GM19193 (cell line): Measurements from ENCODE around the gene NATD1.

Experiments used
- POLR2A ChIP-seq: IDR thresholded peaks from 4 replicates; pipeline ENCODE4 v1.6.1; 2011; ENCODE audit not compliant: insufficient read depth, insufficient read length; ENCODE audit errors: extremely low read depth

The NATD1 gene, protein sequence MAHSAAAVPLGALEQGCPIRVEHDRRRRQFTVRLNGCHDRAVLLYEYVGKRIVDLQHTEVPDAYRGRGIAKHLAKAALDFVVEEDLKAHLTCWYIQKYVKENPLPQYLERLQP

DNA sequence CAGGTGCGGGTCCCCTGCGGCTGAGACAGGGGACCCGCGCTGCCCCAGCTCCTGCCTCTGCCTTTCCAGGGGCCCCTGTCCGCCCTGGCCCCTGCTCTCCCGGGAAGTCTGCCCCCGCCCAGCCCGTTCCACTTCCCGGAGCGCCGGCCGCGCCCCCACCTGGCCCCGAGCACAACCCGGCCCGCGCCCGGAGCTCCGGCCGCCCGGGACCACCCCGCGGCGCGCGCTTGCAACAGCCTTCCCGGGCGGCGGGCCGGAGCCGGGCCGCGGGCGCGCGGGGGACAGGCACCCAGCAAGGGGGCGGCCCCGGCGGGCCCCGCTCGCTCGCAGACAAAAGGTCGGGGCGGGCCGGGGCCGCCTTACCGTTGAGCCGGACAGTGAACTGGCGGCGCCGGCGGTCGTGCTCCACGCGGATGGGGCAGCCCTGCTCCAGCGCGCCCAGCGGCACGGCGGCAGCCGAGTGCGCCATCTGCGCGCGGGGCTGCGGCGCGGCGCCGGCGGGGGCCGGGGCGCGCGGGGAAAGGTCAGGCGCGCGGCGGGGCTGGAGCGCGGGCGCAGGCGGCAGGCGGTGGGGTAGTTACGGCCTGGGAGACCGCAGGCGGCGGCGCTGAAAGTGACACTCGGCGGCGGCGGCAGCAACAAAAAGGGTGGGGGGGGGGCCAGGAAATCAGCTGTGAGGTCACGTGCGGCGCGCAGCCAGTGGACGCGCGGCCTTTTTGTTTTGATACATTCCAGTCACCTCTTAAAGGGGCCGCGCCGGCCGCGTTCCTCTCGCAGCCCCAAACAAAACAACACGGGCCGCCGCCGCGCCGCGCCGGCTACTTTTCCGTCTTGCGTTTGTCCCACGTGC is at the start of gene NATD1:
Gene NATD1 (minus strand): TSS at position 615 of the 850 bp plus-strand sequence. CDS start 146 bp downstream, at position 469.
- TF ChIP-seq POLR2A: peak; percentile 49

DNA sequence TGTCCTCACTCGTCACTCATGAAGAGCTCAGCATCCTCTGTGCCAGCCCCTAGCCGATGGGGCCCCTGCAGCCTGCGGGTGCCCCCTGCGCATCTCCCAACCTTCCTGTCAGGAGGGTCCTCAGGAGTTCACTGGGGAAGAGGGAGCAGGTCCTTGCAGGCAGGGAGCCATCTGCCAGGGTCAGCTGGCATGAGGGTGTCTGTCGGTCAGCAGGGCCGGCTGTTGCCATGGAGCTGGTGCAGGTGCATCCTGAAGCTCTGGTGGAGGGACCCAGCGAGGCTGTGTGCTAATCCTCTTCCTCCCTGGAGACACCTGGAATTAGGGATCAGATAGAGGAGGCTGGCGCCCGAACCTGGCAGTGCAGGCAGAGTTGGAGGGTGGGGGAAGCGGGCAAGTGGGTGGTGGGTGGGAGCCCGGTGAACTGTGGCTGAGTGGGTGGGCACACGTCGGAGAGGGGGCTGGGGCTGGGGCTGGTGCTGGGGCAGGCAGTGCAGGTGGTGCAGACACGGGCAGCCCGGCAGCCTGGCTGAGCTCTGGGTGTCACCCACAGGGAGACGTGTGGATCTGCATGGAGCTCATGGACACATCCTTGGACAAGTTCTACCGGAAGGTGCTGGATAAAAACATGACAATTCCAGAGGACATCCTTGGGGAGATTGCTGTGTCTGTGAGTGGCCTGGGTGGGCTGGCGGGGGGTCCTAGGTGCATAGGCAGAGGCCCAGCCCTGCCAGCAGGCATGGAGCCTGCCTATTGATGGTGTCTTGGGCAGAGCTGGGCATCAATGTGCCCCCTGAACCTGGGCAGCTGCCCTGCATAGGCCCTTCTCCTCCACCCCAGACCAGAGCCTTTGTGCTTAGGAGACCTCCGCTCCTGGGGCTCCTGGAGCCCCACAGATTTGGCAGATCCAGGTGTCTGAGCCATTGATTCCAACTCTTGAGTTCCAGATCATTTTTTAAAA is 48.7 kb upstream of the NATD1 start:
- no peak for TF ChIP-seq POLR2A

DNA sequence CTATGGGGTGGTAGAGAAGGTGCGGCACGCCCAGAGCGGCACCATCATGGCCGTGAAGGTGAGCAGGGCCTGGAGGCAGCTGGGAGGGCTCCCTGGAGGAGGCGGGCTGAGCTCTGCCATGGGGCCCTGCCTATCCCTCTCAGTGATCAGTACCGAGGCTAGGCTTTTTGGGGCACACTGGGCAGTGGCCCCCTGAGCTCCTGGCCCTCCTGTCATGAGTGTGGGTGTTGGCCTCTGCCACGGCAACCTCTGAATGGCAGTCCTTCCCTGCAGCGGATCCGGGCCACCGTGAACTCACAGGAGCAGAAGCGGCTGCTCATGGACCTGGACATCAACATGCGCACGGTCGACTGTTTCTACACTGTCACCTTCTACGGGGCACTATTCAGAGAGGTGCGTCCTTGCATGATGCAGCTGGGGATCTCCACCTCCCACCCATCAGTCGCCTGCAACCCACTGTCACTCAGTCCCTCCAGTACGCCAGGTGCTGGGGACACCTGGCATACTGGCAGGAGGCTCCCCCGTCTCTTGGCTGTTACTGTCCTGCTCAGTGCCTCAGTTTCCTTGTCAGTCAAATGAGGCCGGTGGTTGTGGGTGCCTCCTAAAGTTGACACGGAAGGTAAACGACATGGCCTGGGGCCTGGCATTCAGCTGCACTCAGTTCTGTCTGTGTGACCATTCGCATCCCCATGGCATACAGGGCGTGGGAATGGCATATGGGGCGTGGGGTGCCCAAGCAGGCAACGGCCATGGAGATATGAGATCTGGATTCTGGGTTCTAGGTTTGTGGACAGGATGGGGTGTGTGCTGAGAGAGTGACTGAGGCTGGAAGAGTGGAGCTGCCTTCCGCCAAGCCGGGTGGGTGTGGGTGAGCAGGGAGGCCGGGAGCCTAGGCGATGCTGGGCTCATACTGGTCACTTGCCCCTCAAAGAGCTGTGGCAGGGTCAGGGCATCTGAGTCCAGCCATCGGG is 47.7 kb upstream of the NATD1 start:
- TF ChIP-seq POLR2A: no peak

DNA sequence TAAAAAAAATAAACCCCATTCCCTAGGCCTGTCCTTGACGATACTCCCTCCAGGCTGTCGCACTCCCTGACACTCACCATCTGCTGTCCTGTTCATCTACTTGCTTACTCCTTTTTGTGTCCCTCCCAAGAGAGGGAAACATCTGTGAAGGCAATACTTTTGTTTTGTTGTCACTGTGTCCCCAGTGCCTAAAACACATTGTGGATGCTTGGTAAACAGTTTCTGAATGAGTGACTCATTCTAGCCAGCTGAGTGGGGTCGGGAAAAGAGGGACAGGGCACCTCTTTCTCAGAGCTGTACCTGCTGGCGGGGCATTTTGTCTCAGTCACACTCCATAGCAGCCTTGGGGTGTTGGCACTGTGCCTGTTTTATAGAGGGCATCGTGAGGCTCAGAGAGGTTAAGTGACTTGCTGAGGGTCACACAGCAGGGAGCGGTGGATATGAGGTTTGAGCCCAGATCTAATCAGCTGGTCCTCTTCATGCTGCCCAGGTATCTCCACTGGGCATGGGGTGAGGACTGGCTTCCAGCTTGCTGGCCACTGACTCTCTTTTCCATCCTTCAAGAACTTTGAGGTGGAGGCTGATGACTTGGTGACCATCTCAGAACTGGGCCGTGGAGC is 46.9 kb upstream of the NATD1 start:
- no peak for TF ChIP-seq POLR2A

DNA sequence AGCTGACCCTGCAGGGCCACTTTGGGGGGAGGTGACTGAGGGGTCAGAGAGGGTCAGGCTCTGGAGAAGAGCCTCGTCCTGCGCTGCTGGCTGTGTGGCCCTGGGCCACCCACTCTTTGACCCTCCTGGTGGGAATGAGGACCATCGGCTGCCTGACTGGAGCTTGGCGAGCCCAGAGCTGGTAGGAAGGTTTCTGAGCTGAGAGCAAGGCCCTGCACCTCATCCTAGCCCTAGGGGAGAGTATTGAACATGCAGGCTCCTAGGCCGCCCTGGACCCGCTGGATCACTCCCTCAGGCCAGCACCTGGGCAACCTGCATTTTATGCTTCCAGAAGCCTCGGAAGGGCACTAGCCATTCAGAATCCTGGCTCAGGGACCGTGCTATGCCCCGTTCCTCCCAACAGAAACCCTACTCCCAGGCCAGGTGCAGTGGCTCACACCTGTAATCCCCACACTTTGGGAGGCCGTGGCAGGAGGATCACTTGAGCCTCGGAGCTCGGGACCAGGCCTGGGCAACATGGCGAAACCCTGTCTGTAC is 45.8 kb upstream of the NATD1 start:
- no peak for TF ChIP-seq POLR2A

DNA sequence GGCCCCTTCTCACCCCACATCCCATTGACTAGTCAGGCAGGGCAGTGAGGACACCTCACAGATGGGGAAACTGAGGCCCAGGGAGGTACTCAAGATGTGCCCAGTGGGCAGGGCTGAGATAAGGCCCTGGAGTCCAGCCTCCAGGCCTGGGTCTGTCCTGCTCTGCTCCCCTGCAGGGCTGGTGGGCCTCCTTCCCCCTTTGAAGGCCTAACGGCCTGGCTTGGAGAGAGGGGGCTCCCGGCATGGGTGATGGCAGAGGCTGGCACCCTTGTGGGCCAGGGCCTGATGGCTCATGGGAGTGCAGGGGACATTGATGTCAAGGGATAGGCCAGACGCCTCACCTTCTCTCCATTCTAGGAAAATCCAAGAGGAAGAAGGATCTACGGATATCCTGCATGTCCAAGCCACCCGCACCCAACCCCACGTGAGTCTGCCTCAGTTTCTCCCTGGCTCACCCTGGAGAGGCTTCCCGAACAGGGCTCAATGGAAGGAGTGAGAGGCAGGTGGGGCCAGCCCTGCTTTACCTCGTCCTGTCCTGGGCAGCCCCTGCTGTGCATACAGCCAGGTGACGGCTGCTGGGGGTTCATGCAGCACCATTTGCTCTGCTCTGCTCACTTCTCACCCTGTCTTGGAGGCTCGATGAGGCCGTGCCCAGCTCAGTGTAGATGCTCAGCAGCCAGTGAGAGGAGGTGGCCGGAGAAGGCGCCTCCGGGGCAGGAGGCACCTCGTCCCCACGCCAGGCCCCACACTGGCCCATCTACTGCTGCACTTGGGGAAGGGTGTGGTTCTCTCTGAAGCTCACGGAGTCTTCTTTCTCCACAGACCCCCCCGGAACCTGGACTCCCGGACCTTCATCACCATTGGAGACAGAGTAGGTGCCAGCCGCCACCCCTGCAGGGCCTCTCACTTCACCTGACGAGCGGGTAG is 45.1 kb upstream of the NATD1 start:
- no peak for TF ChIP-seq POLR2A

DNA sequence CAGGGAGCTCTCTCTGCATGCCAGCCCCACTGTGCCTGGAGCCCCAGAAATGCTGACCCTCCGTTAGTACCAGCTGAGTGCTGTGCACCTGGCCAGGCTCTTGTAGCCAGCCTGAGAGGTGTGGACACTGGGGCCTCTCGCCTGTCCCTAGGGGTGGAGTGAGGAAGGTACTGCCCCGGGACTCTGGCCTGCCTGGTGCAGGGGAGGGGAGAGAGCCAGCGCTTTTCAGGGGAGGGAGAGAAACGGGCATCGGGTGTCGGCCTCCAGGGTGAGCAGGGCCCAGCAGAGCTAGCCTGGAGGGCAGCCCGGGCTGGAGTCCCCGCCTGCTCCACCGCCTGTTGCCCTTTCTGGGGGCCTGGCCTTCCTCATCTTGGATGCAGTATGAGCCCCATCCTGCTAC is 44.4 kb upstream of the NATD1 start:
- no peak for TF ChIP-seq POLR2A

DNA sequence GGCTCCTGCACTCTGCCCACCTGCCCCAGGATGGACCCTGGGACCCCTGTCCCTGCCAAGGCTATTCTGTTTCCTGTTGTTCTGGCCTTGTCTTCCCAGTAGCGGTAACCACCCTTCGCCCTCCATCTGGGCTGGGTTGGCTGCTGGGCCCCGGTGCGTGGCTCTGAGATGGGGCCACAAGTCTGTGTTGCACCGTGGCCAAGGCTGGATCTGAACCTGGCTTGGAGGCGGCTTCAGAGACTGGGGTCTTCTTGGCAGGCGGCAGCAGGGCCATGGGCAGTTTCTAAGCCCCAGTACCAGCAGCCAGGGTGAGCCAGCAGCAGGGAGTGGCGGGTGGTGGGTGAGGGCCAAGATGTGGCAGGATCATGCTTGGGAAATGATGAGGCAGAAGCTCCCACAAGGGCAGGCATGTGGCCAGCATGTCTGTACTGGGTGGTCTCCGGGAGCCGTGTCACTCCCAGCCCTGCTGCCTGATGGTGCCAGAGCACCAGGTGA is 43.9 kb upstream of the NATD1 start:
- no peak for TF ChIP-seq POLR2A

DNA sequence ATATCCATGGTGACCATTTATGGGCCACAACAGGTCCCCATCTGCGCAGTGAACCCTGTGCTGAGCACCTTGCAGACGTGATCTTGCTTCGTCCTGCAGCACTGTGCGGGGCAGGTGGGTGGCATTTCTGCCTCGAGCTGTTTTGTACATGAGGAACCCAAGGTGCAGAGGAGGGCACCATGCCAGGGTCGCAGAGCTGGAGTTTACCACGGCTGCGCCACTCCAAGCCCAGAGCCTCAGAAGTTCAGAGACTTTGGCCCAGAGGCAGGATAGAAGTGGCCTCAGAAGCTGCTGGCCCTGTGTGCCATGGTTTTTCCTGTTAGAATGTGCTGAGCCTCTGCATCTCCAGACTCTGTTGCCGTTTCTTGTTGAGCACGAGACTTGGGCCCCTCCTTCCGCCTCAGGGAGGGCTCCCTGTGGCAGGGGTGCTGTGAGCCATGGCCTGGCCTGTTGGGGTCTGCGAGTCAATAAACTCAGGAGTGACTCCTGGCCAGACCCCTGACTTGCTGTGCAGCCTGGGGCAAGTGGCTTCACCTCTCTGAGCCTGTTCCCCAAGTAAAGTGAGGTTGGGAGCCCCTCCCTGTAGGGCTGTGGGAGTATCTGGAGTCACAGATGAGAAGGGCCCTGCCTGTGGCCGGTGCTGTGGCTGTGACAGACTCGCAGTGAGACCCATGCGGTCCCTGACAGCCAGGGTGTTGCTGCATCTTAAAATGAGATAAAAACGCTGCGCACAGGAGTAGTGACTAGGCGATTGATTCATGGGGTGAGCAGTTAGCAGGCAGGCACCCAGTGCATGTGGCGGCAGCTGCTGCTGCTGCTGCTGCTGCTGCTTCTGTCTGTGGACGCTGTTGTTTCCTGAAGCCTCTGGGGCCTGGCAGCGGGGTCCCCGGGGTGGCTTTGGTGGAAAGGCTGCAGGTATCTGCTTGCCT is 43.2 kb upstream of the NATD1 start:
- no peak for TF ChIP-seq POLR2A

DNA sequence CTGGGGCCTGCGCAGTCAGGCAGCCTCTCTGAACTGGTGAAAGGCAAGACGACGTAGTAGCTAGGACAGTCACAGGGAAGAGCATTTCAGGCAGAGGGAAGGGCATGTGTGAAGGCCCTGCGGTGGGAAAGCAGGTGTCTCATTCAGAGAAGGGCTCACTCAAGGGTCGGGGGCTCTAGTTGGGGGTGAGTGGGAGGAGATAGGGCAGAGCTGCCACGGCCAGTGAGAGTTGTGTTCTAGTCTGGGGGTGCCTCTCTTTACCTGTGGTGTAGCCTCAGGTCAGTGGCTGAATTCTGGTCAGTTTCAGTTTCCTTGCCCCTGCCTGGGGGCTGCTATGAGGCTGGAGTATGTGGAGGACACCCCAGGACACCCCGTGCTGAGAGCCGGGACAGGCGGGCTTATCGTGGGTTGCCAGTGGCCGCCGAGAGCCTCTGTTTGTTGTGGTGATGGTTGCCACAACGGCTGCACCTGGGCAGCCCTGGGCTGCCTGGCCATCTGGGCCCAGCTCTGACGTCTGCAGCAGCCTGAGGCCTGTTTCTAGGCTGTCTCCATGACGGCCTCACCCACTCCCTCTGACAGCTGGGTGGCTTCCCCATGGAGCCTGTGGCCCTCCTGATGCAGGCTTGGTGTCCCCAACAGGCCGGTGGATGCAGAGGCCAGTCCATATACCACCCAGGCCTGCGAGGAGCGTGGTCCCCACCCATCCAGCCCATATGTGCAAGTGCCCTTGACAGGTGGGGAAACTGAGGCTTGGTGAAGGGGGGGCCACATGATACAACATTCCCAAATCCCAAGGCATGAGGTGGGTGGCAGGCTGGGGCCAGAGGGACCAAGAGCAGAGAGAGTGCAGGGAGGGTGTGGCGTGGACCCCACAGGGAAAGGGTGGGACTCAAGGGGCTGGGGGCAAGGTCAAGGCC is 42.1 kb upstream of the NATD1 start:
- no peak for TF ChIP-seq POLR2A
